Activated CD8-positive, alpha-beta memory T cell treated with anti-CD3 and anti-CD28 coated beads, Interleukin-2, amount 50 U/mL, for 48 hours (primary cell): Measurements from ENCODE around the gene CAPG.

Source experiments
- DNase-seq: peaks from one replicate; pipeline ENCODE4 v3.0.0-alpha.2; 2020

The CAPG gene

DNA sequence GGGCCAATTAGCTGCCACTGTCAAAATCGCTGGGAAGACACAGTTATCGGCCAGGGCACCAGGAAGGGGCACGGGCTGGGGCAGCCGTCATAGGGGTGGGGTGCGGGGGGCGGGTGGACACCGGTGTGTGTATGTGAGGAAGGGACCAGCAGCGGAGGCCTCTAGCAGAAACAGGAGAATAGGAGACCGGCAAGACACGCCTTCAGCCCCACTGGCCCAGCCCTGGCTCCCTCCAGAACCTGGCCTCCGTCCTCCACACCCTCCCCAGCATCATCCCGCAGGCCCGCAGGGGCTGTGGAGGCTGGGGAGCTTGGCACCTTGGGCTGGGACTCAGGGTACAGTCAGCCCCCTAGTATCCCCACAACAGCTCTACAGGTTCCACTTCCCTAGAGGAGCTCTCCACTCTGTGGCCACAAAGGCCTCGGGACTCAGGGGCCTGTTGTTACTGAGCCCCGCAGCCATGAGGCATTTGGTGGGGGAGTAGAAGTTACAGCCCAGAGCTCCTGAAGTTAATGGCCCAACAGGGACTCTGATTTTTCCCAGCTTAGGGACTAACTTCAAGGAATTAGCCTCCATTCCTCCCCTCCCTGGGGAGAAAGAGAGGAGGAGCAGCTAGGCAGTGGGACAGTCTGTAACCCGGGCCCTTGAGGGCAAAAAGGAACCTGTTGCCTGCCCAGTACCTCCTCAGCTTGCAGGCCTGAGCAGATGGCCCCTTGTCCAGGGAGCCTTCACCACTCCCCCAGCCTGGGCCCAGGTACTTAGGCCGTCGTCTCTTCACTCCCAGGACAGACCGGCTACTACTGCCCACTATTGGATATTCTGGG lies 28.2 kb upstream of the CAPG start:
- DNase-seq, result no peak

DNA sequence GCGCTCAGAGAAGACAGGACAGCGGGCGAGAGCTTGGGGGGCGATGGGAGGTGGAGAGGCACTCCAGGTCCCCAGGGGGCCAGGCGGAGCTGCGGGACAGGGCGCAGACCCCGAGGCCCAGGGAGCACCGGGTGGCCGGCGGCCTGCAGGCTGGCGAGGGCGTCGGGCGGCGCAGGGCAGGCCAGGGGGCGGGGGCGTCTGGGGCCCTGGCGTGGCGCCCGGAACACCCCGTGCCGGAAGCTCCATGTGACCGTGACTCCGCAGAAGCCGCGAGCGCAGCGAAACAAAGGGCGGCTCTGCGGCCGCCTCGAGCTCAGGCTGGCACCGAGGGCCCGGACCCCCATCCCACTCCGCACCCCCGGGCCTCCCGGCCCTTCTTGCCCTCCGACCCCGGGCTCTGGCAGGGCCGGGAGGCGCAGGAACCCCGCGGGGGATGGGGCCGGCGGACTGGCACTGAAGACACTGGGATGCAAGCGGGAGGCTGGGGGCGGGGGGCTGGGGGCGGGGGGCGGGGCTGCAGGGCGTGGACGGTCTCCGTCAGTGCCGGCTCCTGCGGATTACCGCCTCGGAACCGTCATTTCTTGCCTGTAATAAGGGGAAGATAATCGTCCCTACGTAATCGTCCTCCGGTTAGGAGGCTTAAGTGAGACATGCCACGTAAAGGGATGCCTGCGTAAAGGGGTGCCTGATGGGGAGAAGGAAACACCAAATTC lies 27.5 kb upstream of the CAPG start:
- DNase-seq, result peak; percentile 85

DNA sequence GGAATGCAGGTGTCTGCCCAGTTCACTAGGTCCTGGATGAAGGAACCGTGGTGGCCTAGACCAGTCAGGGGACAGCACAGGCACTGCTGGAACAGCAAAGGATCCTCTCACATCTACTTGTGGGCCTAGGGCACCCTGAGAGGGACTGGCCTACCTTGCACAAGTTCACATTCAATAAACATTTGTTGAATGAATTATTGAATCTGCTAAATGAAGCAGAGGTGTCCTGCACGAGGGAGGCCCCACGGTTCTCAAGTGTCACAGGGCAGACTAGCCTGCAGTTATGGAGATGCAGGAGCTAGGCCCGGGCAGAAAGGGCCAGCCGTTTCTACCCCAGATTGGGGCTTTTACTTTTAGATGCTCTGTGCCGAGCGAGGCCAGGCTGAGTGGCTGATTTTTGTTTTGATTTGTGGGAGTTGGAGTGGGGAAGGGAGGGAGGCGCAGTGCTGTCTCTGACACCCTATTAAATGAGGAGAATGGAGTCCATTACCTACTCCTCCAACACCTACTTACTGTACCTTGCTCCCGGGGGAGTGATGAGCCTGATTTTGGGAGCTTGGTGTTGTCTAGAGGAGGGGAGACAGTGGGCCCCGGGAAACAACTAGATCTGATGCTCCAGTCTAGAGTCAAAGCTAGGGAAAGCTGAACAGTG lies 26.8 kb upstream of the CAPG start:
- no peak for DNase-seq

DNA sequence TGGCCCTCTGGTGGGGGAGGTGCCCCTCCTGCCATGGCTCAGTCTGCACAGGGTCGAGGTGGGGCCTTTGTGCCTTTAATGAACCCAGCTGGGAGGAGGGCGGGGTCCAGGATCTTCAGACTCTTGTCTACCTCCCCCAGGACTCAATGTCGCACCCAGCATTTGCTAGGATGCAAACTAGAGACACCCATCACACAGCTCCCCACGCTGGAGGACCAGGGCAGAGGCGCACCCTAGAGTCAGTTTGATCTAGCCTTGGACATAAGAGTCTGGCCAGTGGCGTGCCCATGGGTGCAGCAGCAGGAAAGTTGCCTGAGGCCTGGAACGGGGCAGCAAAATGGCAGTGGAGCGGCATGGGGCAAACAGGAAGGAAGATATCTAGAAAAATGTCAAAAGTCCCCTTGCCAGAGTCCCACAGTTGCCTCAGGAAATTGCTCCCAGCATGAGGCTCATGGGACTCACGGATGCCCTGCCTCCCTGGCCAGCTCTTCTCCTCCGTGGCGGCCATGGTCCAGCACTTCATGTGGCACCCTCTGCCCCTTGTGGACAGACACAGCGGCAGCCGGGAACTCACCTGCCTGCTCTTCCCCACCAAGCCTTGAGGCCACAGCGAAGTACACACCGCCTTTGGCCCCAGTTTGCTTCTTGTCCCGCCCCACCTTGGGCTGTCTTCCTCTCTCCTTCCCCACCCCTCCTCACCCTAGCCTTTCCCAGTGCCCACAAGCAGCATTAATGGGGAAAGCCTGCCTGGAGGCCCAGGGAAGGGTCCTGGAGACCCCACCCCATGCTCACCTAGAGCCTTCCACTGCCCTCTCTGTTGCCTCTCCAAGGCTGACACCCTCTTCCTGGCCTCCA lies 26.0 kb upstream of the CAPG start:
- no peak for DNase-seq

DNA sequence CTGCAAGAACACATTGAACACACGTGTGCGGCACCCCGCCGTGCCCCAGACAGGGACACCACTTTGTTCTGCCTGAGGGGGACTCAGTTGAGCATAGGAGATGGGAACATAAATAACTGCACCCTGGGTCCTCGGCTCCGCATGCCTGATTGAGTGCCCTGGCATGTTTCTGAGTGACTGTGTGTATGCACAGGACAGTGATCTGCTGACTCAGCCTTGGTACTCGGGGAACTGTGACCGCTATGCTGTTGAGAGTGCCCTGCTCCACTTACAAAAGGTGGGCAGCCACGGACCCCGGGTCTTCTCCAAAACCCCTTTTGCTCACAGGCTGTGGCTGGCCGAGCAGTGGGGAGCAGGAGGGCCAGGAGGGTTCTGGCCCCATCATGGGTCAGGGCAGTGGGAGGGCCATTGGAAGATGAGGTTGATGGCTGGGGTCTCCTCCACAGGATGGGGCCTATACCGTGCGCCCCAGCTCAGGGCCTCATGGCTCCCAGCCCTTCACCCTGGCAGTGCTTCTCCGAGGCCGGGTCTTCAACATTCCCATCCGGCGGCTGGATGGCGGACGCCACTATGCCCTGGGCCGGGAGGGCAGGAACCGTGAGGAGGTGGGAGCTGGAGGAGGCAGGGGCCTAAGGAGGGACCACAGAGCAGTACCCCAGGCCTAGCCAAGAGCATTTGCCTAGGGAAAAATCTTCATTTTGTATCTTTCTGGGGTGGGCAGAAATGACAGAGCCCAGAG lies 25.2 kb upstream of the CAPG start:
- DNase-seq, result no peak

DNA sequence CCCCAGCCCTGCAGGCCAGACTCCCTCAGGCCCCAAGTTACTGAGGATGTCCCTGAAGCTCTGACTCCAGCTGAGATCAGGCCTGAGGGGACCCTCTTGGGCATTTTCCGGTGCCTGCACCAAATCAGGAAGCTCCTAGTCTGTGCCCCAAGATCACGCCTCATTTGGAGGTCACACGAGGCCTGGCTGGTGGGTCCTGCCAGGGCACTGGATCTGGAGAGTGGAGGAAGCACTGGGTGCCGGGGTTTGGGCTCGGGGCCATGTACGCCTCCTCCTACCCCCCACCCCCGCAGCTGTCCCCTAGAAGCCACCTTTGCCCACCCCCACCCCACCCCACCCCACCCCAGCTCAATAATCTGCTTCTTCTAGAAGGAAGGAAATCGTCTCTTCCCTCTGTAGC lies 24.5 kb upstream of the CAPG start:
- DNase-seq, result no peak

DNA sequence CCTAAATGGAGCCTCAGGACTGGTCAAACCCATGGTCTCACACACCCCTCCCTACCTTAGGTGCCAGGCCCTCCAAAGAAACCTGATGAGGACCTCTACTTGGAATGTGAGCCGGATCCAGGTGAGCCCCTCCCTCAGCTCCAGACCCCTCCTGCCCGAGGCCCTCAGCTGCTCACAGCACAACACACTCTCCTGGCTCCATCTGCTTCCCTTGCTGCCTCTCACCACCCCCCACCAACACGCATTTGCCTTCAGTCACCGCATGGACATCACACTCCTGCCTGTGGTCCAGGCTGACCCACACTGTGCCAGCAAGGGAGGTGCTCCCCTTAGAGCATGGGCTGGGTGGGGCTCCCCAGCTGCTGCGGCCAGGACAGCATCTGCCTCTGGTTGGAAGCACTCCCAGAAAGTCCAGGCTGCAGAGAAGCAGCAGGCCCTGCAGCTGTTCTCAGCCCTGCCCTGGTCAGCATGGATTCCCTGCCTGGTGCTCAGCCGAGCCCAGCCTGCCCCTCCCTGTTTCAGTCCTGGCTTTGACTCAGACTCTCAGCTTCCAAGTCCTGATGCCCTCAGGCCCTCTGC lies 23.4 kb upstream of the CAPG start:
- no peak for DNase-seq

DNA sequence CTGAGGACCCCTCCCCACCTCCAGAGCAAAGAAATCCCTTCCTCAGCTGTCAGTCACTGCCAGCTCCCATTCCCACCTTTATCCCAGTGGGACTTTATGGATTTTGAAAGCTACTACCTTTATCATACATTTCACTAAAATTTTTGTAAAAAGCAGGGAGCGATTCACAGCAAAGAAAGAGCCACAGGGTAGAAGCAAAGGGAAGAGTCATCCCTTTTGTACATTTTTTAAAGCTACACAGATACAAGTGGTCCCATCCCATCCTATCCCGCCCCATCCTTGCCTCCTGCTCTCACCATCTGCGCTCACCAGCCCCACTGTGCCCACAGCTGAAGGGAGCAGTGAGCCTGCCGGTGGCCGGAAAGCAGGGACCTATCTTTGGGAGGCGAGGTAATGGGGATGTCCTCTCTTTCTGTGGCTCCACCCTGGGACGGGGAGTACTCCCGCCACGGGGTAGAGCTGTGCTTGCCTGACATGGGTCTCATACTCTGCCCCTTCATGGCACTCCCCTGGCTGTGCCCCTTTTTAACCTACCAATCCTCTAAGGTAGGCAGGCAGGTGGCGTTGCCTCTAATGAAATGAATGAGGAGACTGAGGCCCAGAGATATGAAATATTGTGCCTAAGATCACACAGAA lies 21.5 kb upstream of the CAPG start:
- no peak for DNase-seq

DNA sequence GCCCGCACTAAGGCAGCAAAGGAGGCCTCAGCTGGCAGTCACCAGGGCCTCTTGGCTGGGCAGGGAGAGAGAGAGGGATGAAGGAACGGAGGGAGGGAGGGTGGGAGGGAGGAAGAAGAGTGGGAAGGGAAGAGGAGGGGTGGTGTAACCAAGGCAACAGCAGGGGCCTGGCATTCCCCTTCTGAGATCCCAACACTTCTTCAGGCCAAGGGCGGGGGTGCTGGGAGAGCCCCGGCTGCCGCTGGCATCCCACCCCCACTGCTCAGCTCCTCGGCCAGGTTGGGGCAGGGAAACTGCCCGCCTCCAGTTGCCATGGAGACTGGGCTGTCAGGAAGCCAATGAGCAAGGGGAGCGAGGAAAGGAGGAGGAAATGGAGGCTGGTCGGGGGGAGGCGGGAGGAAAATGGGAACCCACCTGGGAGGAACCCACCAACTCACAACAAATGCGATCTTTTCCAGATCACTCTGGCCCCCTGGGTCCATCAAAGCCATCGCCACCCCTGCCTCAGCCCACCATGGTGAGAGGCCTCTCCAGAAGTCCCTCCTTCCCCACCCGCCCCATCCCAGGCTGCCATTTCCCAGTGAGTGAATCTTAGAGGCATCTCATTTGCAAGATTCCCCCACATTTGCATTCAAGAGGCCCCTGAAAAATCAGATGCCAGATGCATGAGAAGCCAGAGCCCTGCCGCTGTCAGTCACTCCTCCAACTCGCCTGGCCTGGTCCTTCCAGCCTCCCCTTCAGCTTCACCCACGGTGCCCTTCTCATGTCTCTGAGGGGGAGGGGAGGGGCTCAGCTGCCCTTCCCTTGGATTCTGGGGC lies 20.8 kb upstream of the CAPG start:
- no peak for DNase-seq

DNA sequence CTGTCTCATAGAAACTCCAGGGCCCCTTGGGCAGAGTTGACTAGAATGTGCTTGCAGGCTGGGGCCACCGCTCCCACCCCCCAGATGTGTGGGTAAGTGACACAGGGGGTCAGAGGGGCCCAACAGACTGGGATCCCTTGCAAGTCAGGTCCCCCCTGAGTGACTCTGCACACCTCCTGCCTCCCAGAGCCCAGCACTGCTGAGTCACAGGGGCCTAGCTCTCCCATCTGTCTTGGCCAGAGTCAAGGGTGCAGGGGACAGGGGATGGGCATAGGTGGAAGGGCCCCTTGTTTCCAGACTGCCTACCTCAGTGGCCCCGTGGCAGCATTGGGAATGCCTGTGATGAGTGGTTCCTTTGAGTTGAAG lies 19.7 kb upstream of the CAPG start:
- no peak for DNase-seq

DNA sequence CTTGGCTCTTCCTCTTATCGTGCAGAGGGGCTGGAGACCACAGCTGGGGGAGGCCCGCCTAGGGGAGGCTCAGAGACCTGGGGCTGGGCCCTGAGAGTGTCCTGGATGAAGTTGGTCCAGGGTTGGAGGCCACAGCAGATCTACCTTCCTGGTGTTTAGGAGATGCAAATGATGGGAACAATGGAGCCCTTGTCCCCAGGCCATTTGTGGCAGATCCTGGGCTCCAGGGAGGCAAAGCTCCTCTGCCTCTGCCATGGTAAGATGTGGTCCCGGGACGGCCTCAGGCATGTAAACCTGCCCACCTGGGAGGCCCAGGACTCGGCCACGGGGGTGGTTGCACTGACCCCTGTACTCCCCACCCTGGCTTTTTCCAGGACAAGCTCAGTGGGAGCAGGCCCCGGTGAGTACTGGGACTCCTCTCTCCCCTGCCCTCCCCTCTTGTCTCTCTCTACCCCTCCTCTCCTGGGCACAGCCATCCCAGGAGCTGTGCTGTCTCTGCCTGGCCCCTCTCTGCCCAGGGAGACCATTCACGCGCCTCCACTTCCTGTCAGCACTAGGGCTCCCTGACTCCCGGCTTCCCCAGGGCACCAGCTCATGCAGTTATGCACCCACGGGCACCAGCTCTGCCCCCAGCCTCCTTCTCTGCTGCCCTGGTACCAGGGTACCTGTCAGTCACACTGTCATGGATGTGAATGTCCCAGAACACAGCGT lies 19.2 kb upstream of the CAPG start:
- no peak for DNase-seq

DNA sequence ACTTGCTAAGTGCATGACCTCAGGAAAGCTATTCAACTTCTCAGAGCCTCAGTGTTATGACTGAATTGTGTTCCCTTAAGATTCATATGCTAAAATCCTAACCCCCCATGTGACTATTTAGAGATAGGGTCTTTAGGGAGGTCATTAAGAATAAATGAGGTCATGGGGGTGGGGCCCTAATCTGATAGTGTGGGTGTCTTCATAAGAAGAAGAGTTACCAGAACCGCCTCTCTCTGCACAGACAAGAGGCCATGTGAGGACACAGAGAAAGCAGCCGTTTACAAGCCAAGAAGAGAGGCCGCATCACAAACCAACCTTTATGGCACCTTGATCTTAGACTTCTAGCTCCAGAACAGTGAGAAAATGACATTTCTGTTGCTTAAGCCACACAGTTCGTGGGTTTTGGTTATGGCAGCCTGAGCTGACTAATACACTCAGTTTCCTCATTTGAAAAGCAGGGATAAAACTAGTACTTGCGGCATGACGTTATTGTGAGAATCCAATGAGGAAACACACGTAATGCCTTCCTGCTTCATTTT lies 18.2 kb upstream of the CAPG start:
- no peak for DNase-seq

DNA sequence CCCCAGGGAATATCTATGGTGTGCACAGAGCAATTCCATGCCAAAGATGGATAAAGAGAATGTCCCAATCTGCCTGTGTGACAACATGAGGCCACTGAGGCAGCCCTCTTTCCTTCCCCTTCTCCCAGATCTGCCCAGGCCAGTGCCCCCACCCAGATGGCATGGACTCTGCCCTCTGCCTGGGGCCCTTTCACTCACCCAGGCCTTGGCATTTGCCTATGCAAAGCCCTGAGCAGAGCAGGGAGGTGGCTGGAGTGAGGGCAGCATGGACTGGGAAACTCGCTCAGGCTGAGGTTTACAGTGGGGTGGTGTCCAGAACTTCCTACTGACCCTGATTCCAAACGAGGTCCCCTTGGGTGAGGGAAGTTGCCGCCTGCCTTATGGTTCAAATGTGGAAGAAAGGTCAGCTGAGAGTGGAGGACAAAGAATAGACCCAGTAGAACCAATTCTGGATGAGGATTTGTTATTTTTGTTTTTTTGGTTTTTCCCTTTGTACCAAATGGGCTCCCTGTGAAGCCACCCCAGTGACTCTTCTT lies 17.2 kb upstream of the CAPG start:
- no peak for DNase-seq

DNA sequence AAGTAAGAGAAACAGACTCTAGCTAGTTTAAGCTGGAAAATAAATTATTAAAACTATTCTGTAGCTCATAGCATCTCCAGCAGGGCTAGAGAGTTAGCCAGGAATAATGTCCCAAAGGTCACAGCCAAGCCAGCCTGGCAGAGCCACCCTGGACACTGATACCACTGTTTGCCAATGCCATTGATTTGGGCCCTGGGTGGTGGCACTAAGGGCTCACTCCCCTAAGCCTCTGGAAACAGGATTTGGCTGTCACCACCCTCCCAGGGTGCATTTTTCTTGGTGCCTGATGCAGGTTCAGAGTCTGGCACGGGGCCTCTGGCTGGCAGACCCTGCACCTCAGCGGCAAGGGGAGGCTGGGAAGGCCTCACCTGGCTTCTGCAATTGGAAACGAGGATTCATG lies 15.4 kb upstream of the CAPG start:
- no peak for DNase-seq

DNA sequence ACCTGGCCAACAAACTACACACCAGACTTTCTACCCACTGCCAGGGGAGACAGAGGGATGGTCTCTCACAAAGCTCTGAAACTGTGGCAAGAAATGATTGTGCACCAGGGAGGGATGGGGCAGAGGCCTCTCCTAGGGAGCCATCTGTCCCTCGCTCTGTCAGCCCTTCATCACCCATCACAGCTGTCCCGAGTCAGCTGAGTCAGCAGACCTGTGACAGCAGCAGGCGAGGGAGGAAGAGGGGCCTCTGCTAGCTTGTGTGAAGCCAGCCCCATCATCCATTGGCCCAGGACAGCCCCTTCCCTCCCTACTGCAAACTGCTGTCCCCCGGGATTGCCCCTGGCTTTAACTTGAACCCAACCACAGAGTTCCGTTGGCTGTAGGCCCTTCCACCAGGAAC lies 13.4 kb upstream of the CAPG start:
- no peak for DNase-seq

DNA sequence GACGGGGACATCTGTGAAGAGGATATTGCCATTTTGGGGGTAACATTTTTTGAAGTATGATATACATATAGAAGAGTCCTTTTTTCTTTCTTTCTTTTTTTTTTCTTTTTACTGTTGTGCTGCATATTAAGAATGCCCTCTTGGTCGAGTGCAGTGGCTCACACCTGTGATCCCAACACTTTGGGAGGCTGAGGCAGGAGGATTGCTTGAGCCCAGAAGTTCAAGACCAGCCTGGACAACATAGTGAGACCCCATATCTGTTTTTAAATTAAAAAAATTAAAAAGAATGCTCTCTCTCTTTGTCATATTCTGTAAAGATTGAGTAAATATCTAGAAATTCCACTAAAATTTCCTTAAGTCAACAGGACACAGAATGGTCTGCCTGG lies 11.9 kb upstream of the CAPG start:
- DNase-seq, result no peak

DNA sequence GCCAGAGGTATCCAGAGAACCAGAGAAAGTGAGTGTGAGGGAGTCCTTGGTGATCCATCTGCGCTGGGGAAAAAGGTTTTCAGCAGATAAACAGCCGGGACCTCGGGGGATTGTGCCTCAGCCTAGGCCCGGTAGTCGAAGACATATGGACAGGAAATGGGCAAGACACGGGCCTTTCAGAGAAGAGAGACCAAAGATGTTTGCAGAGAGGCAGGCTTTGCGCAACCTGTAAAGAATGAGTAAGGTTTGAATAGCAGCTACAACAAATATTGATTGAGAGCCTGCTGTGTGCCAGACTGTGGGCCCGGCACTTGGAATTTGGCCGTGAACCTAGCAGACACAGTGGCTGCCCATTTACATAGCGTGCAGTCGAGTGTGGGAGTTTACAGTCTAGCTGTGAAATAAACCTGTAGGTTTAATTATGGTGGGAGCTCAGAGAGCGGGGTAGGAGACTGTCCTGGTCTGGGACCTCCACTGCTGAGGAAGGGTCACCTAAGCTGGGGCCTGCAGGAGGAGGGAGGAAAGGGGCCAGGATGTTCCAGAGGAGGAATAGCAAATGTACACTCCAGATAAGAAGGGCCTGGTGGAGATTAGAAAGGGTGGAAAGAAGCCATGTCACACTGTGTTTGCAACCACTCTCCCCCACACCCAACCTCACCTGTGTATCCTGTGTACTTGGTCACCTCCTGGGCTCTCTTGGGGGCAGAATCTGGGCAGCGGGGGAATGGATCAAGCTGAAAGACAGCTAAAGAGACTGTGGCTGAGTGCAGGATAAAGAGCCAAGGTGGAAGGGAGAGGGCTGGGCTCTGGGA lies 11.3 kb upstream of the CAPG start:
- no peak for DNase-seq

DNA sequence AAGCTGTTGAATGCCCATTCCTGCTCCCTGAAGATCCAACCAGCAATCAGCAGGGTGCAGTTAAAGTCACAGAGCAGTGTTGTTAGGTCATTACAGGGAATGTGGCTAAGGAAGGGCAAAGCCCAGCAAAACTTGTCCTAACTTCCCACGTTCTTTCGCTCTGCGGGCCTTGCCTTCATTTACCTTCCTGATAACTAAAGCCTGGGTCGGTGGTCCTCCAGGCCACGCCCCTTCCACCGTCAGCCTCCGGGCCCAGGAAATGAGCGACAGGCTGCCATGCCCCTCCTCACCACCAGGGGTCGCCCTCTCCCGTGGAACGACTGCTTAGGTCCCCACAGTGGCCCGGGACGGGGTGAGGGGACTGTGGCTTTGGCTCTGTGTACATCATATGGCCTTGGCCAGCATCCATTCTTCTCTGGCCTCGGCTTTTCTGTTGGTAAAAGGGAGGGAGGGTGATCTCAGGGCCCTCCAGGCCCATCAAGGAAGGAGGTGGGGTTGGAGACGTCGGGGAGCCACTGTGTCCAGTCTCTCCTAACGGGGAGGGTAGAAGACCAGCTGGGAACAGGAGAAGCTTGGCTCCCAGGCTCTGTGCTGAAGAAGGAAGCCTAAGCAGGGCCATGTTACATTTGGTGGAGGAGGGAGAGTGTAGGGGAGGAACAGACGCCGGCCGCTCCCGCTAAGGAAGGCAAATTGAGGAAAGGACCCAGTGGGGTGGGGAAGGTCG lies 10.5 kb upstream of the CAPG start:
- peak; percentile 100 for DNase-seq
